GF-D8 (cell line): Measurements from ENCODE around the gene MTHFSD.

Experiments used
- DNase-seq: peaks from one replicate; lab custom pipeline; 2025; lab: John Stamatoyannopoulos, UW

Gene MTHFSD

DNA sequence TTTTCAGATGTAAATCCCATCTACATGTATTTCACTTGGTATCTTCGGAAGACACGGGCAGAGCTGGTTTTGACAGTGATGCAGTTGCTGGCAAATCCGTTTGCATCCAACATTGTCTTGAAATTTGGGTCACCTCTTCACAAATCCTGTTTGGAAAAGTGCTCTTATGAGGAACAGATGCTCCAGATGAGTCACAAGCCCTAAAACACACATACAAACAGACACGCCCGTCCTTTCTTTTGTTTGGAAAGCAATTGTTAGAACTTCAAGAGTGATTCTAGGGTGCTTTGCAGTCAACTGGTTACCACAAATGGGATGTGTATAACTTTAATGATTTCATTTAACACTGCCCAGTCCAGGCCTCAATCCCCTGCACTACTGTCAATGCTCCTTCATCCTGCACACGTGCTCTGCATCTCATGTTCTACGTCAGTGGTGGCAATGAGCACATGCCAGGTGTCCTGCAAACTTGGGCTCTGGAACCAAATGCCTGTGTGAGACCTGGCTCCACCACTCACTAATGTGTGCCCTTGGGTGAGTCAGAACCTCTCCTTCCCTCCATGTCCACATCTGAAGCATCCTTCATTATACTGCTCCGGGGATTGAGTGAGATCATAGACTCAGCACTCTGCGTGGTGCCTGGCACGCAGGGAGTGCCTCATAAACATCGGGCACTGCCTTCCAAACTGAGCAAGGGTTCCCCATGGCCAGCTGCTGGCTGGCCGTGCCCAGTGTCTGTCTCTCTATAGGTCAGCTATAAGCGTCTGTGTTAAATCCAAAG, 64.0 kb downstream of the MTHFSD start:
- no peak for DNase-seq

DNA sequence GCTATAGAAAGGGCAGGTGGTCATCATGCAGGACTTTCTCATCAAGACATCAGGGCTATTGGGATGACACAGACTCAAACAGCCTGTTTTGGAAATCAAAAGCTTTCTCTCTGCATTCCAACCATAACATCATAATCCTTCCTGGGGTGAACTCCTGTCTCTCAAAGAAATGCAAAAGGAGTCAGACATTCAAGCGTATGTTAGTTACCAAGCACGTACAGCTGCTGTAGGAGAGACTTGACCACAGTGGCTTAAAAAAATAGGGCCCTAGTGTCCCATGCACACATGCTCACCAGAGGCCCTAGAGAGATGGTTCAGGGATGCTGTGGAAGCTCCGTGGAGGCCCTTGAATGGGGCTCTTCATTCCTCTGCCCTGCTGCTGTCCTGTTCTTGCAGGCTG, 69.3 kb downstream of the MTHFSD start:
- DNase-seq, result no peak

DNA sequence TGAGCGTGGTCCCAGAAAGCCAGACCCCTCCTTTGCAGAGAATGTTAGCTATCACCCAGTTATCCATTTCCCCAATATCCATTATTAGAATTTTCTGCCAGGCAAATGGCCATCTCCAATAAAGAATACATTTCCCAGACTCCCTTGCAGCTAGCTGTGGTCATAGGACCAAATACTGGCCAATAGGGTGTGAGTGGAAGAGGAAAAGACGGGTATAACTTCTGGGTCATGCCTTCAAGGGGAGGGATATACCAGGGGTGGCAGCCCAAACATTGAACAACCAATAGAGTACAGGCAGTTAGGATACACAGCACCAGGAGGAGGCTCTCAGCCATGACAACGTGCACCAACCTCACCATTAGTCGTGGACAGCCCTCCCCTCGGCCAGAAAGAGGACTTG, 70.8 kb downstream of the MTHFSD start:
- DNase-seq, result no peak

DNA sequence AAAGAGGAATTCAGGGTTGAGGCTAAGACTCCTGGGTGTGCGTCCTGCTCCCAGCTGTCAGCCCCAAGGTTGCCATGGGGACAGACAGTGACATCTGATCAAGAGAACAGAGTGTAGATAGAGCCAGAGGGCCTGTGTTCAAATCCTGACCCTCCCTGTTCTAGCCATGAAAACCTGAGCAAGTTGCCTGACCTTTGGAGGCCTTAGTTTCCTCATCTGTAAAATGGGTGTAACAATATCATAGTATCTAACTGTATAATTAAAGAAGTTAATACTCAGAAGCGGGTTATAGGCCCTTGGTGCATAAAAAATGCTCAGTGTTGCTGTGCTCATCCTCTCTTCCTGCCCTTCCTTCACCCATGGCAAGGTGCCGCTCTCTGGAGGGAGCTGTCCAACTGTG, 73.4 kb downstream of the MTHFSD start:
- DNase-seq, result no peak

DNA sequence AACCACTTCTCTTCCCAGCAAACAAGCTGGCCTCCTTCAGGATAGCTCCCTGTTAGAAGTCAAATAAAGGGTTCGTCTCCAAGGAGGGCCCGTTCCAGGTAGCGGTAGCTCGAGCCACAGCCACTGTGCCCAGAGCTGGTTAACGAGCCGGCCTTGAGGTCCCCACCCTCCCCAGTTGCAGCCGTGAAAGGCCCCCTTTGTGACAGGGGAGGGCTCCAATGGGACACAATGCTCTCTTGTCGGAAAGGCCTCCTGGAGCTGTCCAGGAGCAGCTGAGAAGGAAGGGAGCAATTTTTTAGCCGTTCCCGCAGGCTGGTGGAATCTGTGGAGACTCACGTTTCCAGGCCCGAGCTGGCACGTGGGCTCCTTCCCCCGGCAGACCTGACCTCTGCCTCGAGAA, 74.6 kb downstream of the MTHFSD start:
- no peak for DNase-seq
